Stimulated activated naive B cell treated with anti-CD40 and anti-IgM and Interleukin-4, amounts not matched to agents 10 μg/mL and 1 μg/mL and 100 μg/mL, for 72 hours (primary cell): ENCODE data around the gene IYD.
"Not testable (repeated sequence)": the region's sequence is repeated elsewhere in the genome, so short reads cannot be mapped to it uniquely, and the experiment has no call there.

Experiments used
- ATAC-seq, 2 donors: fragments of 150-1000 bp; cut with Tn5 transposase; replicated peaks; 2 replicates each; pipeline ENCODE4 v1.10.0; 2021; ENCODE audit warnings: moderate library complexity in 1 of 2
- DNase-seq: peaks from one replicate; pipeline ENCODE4 v3.0.0; 2021
- H3K27ac Mint-ChIP-seq: one replicate; pipeline ENCODE4 v1.8.0; 2022; ENCODE audit warnings: mild to moderate bottlenecking, mixed read lengths
- H3K27me3 Mint-ChIP-seq, 2 donors: one replicate each; pipeline ENCODE4 v1.8.0; 2022; ENCODE audit warnings: mixed read lengths in 2 of 2
- H3K36me3 Mint-ChIP-seq, 2 donors: one replicate each; pipeline ENCODE4 v1.8.0; 2022; ENCODE audit warnings: mixed read lengths in 2 of 2, mild to moderate bottlenecking in 1 of 2
- H3K4me1 Mint-ChIP-seq, 2 donors: one replicate each; pipeline ENCODE4 v1.8.0; 2022; ENCODE audit warnings: mixed read lengths in 2 of 2, mild to moderate bottlenecking in 1 of 2
- H3K4me3 Mint-ChIP-seq, 2 donors: one replicate each; pipeline ENCODE4 v1.8.0; 2022; ENCODE audit warnings: mild to moderate bottlenecking in 2 of 2, mixed read lengths in 2 of 2, moderate library complexity in 1 of 2
- H3K9me3 Mint-ChIP-seq, 2 donors: one replicate each; pipeline ENCODE4 v1.8.0; 2022; ENCODE audit warnings: mixed read lengths in 2 of 2, mild to moderate bottlenecking in 1 of 2

Gene IYD

GRCh38 chr6:150445486-150445885 lies 76.7 kb downstream of the IYD start:
- no peak for DNase-seq
- H3K9me3 Mint-ChIP-seq = peaks cover 0 to 3% of the 10 kb centered on the region in 2 donors
- H3K4me3 Mint-ChIP-seq = no peak overlapping the region
- no peak overlapping the region for H3K27ac Mint-ChIP-seq
- peaks cover 17 to 18% of the 10 kb centered on the region in 2 donors for H3K27me3 Mint-ChIP-seq
- H3K4me1 Mint-ChIP-seq = no peaks in the 10 kb centered on the region
- H3K36me3 Mint-ChIP-seq = no peaks in the 10 kb centered on the region
- no peak for ATAC-seq

GRCh38 chr6:150448221-150448620 lies 79.4 kb downstream of the IYD start:
- H3K9me3 Mint-ChIP-seq = no peaks in the 10 kb centered on the region
- no peaks in the 10 kb centered on the region for H3K4me1 Mint-ChIP-seq
- no peak overlapping the region for H3K27ac Mint-ChIP-seq
- no peak overlapping the region for H3K4me3 Mint-ChIP-seq
- H3K27me3 Mint-ChIP-seq = peaks cover 12 to 13% of the 10 kb centered on the region in 2 donors
- DNase-seq = no peak
- no peaks in the 10 kb centered on the region for H3K36me3 Mint-ChIP-seq
- ATAC-seq = no peak

- not testable (repeated sequence) for H3K27ac Mint-ChIP-seq, H3K9me3 Mint-ChIP-seq, ATAC-seq, H3K4me3 Mint-ChIP-seq, H3K36me3 Mint-ChIP-seq, H3K4me1 Mint-ChIP-seq, DNase-seq
- H3K27me3 Mint-ChIP-seq = peaks cover 12 to 13% of the 10 kb centered on the region in 2 donors
Measured at GRCh38 chr6:150449055-150449454, 80.2 kb downstream of the IYD start.

- Mint-ChIP-seq H3K27ac (no peak overlapping the region), H3K9me3 (no peaks in the 10 kb centered on the region), H3K27me3 (peaks cover 10 to 11% of the 10 kb centered on the region in 2 donors), H3K4me3 (no peak overlapping the region), H3K36me3 (no peaks in the 10 kb centered on the region), H3K4me1 (peaks cover 10% of the 10 kb centered on the region in 2 donors)
- DNase-seq = no peak
- ATAC-seq = no peak
Measured at GRCh38 chr6:150450918-150451317, 82.1 kb downstream of the IYD start.

GRCh38 chr6:150451807-150452427 lies 83.1 kb downstream of the IYD start:
- Mint-ChIP-seq H3K36me3 (no peaks in the 10 kb centered on the region), H3K4me1 (peaks cover 12 to 16% of the 10 kb centered on the region in 2 donors), H3K27me3 (peaks cover 5 to 15% of the 10 kb centered on the region in 2 donors), H3K4me3 (no peak overlapping the region), H3K9me3 (no peaks in the 10 kb centered on the region), H3K27ac (no peak overlapping the region)
- DNase-seq (no peak), ATAC-seq (no peak)

- ATAC-seq (no peak), DNase-seq (no peak)
- peaks cover 12 to 17% of the 10 kb centered on the region in 2 donors for H3K4me1 Mint-ChIP-seq
- peaks cover 5 to 21% of the 10 kb centered on the region in 2 donors for H3K27me3 Mint-ChIP-seq
- H3K36me3 Mint-ChIP-seq = no peaks in the 10 kb centered on the region
- no peak overlapping the region for H3K27ac Mint-ChIP-seq
- H3K4me3 Mint-ChIP-seq = no peak overlapping the region
- no peaks in the 10 kb centered on the region for H3K9me3 Mint-ChIP-seq
Measured at GRCh38 chr6:150452428-150453243, 83.8 kb downstream of the IYD start.

- H3K36me3 Mint-ChIP-seq = no peaks in the 10 kb centered on the region
- no peak for ATAC-seq
- H3K4me3 Mint-ChIP-seq = no peak overlapping the region
- H3K4me1 Mint-ChIP-seq = peaks cover 12 to 17% of the 10 kb centered on the region in 2 donors
- H3K27me3 Mint-ChIP-seq = peaks cover 5 to 21% of the 10 kb centered on the region in 2 donors
- no peak overlapping the region for H3K27ac Mint-ChIP-seq
- no peak for DNase-seq
- no peaks in the 10 kb centered on the region for H3K9me3 Mint-ChIP-seq
Measured at GRCh38 chr6:150453357-150453756, 84.5 kb downstream of the IYD start.
